Effector CD8-positive, alpha-beta T cell (primary cell): ENCODE measurements around the gene EIF4E1B.
A peak's percentile ranks its signal among the peaks of the same experiment; 100 is the strongest.

Experiments
- DNase-seq: peaks from one replicate; lab custom pipeline; 2025; lab: John Stamatoyannopoulos, UW

Gene EIF4E1B

DNA sequence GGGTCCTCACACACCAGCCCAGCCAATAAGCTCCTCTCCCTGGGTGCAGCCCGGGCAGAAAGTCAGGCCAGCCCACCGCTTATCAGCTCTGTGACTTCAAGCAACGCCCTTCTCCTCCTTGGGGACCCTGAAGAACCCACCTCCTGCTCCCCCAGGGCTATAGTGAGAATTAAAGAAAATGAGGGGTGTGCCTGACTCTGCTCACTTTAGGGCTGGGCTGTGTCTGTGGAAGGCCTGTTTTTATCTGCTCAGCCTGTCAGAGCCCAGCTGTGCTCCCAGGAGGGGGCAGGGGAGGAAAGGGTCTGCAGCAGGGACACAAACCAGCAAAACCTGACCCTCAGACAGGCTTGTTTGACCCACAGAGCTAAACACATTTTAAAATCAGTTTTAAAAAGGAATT is 24.4 kb upstream of the EIF4E1B start:
- DNase-seq, result no peak

DNA sequence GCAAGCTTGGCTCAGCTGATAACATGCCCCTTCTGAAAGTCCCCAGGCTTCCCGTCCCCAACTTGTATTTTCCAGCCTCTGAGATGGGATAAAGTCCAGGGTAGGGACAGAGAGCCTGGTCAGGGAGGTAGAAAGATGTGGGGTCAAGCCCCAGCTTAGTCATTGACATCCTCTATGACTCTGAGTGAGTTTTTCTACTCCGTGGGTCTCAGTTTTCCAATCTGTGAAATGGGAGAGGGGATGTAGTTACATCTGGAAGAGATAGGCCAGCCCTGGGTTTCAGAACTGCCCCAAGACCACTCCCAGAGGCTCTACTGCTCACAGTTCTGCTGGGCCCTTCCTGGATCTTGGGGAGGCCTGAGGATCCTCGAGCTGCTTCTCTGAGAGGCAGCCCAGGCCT is 23.6 kb upstream of the EIF4E1B start:
- DNase-seq, result no peak

- DNase-seq, result no peak
Observed at GRCh38 chr5:176608142-176608705, 22.3 kb upstream of the EIF4E1B start.

- no peak for DNase-seq
Observed at GRCh38 chr5:176608937-176609723, 21.3 kb upstream of the EIF4E1B start.

- DNase-seq, result no peak
Observed at GRCh38 chr5:176609724-176610434, 20.6 kb upstream of the EIF4E1B start, which contains the start of gene GPRIN1. Gene GPRIN1 (minus strand): TSS chr5:176610156. CDS start chr5:176599834, 10,322 bp downstream.

DNA sequence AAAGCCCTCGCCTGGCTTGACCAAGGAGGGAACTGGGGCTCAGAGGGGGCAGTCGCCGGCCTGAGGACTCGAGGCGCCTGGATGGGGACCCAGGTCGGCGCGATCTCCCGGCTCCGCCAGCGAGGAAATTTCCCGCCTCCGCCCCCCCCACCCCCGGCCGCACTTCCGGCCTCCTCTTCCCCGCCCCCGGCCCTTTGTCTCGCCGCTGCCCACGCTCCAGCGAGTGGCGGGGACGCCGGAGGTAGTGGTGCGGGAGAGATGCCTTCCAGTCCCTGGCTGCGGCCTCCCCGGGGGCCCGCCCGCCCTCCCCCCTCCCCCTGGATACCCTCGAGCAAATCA is 20.1 kb upstream of the EIF4E1B start:
- DNase-seq, result no peak

DNA sequence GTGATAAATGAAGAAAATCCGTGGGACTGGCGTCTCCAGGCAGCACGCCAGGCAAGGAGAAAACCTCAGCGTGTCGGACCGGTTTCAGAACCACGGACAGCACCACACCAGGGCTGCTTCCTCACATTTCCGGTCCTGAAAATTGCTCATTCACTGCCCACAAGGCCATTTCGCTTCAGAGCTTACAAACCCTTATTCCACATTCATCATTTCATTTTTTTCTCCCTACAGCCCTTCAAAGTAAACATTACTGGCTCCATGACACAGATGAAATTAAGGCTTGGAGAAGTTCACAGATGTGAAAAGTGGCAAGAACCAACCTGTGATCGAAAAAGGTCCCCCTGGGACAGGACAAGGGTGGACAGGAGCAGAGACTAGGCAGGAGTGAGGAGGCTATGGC is 19.0 kb upstream of the EIF4E1B start:
- DNase-seq, result peak; percentile 26

DNA sequence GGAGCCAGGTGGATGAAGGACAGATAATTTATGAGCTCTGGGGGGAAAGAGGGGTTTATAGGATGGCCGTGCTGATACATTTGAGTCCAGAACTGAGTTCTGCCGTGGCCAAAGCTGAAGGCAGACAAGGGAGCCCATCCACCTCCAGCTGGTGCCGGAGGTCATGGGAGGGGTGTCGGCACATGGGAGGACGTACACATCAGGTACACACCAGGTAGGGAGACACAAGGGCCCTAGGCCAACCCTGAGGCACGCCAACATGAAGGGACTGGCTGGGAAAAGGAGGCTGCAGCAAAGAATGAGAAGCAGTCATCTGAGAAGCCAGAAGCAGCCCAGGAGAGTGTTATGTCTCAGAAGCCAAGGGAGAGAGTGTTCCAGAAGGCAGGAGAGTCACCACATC is 18.5 kb upstream of the EIF4E1B start:
- DNase-seq, result no peak

DNA sequence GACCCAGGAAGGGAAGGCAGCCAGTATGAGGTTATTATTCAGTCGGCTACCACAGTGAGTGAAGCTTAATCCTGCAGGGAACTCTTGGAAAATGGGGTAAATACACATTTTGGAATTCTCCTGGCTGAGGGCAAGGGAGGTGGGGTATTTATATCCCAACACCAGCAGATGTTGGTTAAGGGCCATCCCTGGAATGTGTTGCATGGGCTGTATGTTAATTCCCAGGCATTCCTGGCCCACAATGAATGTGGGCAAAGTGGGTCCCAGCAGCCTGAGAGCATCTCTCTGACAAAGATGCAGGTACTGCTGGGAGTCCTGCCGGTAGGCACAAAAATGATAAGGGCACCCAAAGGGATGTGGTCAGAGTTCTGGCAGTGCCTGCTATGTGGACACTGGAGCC is 17.6 kb upstream of the EIF4E1B start:
- no peak for DNase-seq

DNA sequence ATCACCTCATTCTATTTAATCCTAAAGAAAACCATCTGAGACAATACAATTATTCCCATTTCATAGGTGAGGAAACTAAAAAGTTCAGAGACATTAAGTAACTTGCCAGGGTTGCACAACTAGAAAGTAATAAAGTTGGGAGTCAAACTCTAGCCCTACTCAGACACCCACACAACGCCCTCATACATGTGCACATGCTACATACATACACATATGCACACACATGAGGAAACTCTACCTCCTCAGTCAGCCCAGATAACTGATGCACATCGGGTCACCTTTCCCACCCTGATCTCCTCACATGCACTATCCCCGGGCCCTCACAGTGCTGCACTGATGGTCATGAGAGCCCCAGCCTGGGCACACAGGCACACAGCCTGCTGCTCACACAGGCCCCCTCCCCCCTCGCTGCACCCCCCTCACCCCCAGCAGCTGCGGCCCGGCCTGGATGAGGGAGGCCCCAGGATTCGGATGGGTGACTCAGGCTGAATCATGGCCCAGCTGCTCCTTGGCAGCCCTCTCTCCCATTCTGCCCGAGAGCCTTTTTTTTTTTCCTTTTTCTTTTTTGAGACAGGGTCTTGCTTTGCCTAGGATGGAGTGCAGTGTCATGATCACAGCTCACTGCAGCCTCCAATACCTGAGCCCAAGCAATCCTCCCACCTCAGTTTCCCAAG is 15.5 kb upstream of the EIF4E1B start:
- no peak for DNase-seq

- DNase-seq, result no peak
Observed at GRCh38 chr5:176616511-176616910, 14.0 kb upstream of the EIF4E1B start.

- DNase-seq, result no peak
Observed at GRCh38 chr5:176618783-176619182, 11.7 kb upstream of the EIF4E1B start.

- DNase-seq, result peak; percentile 68
Observed at GRCh38 chr5:176619203-176619568, 11.3 kb upstream of the EIF4E1B start.

DNA sequence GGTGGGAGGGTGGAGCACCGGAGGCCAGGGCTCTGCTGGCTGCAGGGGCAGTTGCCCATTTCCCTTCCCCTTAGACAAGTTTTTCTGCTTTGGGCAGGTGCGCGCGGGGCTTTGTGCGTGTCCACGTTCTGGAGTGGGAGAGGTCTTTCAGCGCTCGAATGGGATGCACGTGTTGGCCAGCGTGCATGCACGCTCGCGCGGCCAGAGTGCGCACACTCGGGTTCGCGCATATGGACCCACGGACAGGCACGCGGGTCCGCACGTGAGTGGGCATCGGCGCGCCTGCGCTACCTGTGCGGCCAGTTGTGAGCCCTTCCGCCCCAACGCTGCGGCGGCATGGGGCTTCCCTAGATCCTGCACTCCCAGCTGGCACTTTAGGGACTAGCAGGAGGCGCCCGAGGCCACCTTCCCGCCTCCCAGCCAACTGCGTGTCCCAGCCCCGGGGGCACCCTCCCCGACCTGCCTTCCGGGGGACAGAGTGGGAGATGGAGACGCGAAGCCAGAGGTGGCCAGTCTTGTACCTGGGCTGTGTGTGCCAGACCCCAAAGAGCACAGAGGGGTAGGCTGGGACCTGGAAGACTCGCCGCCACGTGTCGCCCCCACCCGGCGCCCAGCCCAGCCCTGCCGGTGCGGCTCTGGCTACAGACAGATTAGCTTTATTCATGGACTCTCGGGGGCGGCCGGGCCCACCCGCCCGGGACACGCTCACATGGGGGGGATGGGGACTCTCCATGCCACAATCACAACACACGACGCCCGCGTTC is 10.7 kb upstream of the EIF4E1B start:
- no peak for DNase-seq

DNA sequence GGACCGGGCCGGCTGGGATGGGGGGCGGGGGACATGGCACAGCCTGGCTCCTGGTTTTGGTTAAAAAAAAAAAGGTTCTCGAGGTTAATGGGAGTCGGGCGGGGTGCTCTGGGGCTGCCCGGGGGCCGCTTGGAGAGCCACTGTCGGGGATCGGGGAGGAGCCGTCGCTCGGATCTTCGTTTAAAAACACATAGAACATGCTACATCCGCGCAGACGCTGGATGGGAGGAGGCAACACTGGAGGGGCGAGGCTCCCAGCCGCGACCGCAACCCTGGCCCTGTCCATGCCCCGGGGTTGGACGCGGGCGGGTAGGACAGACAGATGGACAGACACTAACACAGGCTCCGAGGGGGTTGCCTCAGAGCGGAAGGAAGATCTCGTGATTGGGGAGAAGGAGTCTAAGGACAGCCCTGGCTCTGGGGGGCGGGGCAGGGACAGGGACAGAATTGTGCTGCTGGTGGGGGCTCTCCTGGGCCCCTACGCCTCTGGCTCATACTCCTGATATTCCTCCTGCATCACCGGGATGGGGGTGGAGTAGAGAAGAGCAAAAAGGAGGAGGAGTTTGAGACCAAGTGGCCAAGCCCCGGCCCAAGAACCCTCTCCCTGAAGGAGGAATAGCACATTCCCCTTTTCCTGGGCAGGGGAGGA is 10.0 kb upstream of the EIF4E1B start:
- no peak for DNase-seq

DNA sequence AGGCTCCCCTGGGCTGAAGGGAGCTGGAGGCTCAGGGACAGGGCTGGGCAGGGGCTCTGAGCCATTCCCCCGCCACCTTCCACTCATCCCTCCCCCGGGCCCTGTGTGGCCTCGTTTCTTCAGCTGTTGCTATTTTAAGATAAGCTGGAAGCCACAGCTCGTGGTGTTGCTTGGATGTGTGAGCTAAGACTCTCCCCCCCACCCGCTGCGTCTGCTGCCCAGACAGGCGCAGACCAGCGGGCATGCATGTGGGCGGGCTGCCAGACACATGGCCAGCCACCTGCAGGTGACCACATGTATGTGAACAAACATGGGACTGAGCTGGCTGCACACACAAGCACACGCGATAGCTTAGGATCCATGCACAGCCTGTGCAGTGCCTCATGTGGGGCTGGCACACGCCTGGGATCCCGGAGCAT is 8.8 kb upstream of the EIF4E1B start:
- no peak for DNase-seq

- DNase-seq, result no peak
Observed at GRCh38 chr5:176624142-176624541, 6.3 kb upstream of the EIF4E1B start.

- no peak for DNase-seq
Observed at GRCh38 chr5:176624938-176625337, 5.5 kb upstream of the EIF4E1B start.

DNA sequence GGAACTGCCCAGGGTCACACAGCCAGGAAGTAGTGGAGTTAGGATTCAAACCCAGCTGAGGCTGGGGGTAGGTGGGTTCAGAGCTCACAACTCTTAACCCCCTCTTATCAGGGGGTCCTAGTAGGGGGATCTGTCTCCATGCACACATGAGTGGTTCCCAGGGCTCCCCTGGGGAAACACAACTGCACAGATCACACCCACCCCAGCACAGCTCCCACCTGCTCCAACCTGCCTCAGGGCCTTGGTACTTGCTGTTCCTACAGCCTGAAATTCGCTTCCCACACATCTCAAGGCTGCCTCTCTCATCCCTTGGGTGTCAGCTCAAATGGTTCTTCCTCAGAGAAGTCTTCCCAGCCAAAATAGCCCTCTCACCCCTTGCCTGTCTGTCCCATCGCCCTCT is 5.0 kb upstream of the EIF4E1B start:
- DNase-seq, result no peak

GRCh38 chr5:176625966-176626875 is 4.3 kb upstream of the EIF4E1B start:
- no peak for DNase-seq
